GM12878 (cell line): ENCODE results near the gene CD84. TPM values are rescaled to one million over a fixed set of nuclear protein-coding genes. Genes with fewer than 3 reads are reported as not detected.

Source experiments
- ASH2L ChIP-seq: fragments of 300-600, 200-600 bp; sonication (generic); IDR thresholded peaks from 2 replicates; pipeline ENCODE4 v1.6.1; 2017; ENCODE audit warnings: low read depth, mild to moderate bottlenecking, borderline replicate concordance
- CREM ChIP-seq: IDR thresholded peaks from 2 replicates; pipeline ENCODE4 v1.6.1; 2014; ENCODE audit warnings: antibody characterized with exemption, low read depth
- EED ChIP-seq: sonication (generic); IDR thresholded peaks from 2 replicates; pipeline ENCODE4 v1.6.1; 2016; ENCODE audit warnings: antibody characterized with exemption, low read depth
- HDAC6 ChIP-seq: fragments of 200-600 bp; sonication (generic); IDR thresholded peaks from one replicate; pipeline ENCODE4 v1.8.0; 2017; ENCODE audit warnings: antibody characterized with exemption; ENCODE audit not compliant: unreplicated experiment
- MEF2B ChIP-seq: fragments of 450-650 bp; IDR thresholded peaks from 2 replicates; pipeline ENCODE4 v1.6.1; 2018; ENCODE audit warnings: mild to moderate bottlenecking, moderate library complexity; ENCODE audit not compliant: partially characterized antibody, poor library complexity, severe bottlenecking
- NFYA ChIP-seq: IDR thresholded peaks from 2 replicates; pipeline ENCODE4 v1.6.1; 2011; ENCODE audit warnings: low read depth, mild to moderate bottlenecking, low read length, improper control_type of control experiment, borderline replicate concordance
- NRF1 ChIP-seq: conservative IDR thresholded peaks from 2 replicates; pipeline ENCODE4 v1.6.1; 2011; ENCODE audit warnings: mild to moderate bottlenecking, low read depth, low read length, improper control_type of control experiment
- POLR2AphosphoS2 ChIP-seq: IDR thresholded peaks from 2 replicates; pipeline ENCODE4 v1.6.1; 2011; ENCODE audit warnings: low read depth, mild to moderate bottlenecking, low read length, improper control_type of control experiment, moderate library complexity
- RBBP5 ChIP-seq: fragments of 200-600 bp; sonication (generic); conservative IDR thresholded peaks from 2 replicates; pipeline ENCODE4 v1.6.1; 2016
- SMARCA5 ChIP-seq: fragments of 450-650 bp; IDR thresholded peaks from 2 replicates; pipeline ENCODE4 v1.6.1; 2017; ENCODE audit warnings: mild to moderate bottlenecking
- TBL1XR1 ChIP-seq: IDR thresholded peaks from 2 replicates; pipeline ENCODE4 v1.6.1; 2012; ENCODE audit warnings: low read depth, low read length, improper control_type of control experiment
- ZNF24 ChIP-seq: fragments of 450-650 bp; IDR thresholded peaks from 2 replicates; pipeline ENCODE4 v1.6.1; 2017; ENCODE audit warnings: antibody characterized with exemption, mild to moderate bottlenecking
- ZNF687 ChIP-seq: fragments of 450-650 bp; IDR thresholded peaks from 2 replicates; pipeline ENCODE4 v1.6.1; 2017; ENCODE audit warnings: mild to moderate bottlenecking, moderate library complexity
- polyA plus RNA-seq, 11 experiments: library from polyadenylated mRNA; depleted of rRNA in 4 of 11; unstranded in 6 of 11; stranded (reverse) in 5 of 11; fragments of >200 nt; fragmentation: Nextera tagmentation in 4 of 11; fragmentation: Illumina TruSeq in 1 of 11; extraction: Ambion mirVana in 4 of 11; extraction: Trizol in 1 of 11; gene quantifications; 1 replicate in 1 of 11; 2 replicates in 10 of 11; pipeline versions ENCODE4 v1.2.1 to v1.2.3, GENCODE V29; 2011 to 2016; ENCODE audit warnings: inconsistent platforms in 2 of 11, missing spikeins in 2 of 11, low read depth in 1 of 11
- total RNA-seq, 4 experiments: library from RNA; depleted of rRNA in 3 of 4; stranded (reverse); fragments of >200 nt in 3 of 4; fragmentation: Illumina TruSeq in 1 of 4; extraction: Trizol in 1 of 4; gene quantifications; 2 replicates each; pipeline versions ENCODE4 v1.2.1 to v1.2.3, GENCODE V29; 2013 to 2021
- TF ChIP-seq, protein P1 (sequence below): fragments of 450-650 bp; IDR thresholded peaks from 2 replicates; pipeline ENCODE4 v1.6.1; 2016; ENCODE audit warnings: mild to moderate bottlenecking

Gene CD84
- total and polyA plus RNA-seq, 10 of the 15 experiments (the other 5 are each of a cell fraction or from before 2014, with no cell fraction given): 3.4 to 20.3 (median 11.7) TPM

DNA sequence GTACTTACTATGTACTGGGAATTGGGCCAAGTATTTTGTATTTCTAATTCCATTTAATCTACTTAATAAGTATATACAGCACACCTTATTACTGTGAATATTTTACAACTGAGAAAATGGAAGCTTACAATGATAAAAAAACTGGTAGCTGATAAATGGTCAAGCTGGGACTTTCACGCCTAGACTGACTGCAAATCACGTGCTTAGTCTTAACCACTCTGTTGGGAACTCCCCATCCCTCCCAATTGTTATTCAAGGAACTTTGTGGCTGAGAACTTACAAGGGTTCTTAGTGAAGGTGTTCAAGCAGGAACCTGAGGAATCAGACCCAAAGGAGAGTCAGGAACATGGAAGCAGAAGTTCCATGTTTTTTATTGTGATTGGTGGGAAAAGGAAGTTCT, 26.9 kb downstream of the CD84 start (continued):
- TF ChIP-seq ZNF687: peak; percentile 99
- TF ChIP-seq, protein P1, sequence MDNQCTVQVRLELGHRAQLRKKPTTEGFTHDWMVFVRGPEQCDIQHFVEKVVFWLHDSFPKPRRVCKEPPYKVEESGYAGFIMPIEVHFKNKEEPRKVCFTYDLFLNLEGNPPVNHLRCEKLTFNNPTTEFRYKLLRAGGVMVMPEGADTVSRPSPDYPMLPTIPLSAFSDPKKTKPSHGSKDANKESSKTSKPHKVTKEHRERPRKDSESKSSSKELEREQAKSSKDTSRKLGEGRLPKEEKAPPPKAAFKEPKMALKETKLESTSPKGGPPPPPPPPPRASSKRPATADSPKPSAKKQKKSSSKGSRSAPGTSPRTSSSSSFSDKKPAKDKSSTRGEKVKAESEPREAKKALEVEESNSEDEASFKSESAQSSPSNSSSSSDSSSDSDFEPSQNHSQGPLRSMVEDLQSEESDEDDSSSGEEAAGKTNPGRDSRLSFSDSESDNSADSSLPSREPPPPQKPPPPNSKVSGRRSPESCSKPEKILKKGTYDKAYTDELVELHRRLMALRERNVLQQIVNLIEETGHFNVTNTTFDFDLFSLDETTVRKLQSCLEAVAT: no peak
- TF ChIP-seq SMARCA5: no peak
- TF ChIP-seq NRF1: no peak
- no peak for TF ChIP-seq TBL1XR1
- peak; percentile 52; the same call in 1 of the 2 replicates for TF ChIP-seq EED
- TF ChIP-seq ASH2L: no peak
- TF ChIP-seq HDAC6: no peak
- TF ChIP-seq ZNF24: no peak
- no peak for TF ChIP-seq MEF2B
- TF ChIP-seq NFYA: no peak
- TF ChIP-seq CREM: no peak
- no peak for TF ChIP-seq RBBP5
- TF ChIP-seq POLR2AphosphoS2: no peak
- TF ChIP-seq, all 136 proteins: peak for 10
